Trophoblast cell (in vitro differentiated cells and primary cell): Measurements from ENCODE around the gene SLC9B1.
"Not testable (repeated sequence)": the region's sequence is repeated elsewhere in the genome, so short reads cannot be mapped to it uniquely, and the experiment has no call there.

Source experiments
- DNase-seq, 2 donors: peaks; one replicate each; pipeline ENCODE4 v3.0.0-alpha.2; 2016
- H2AFZ ChIP-seq: 2 replicates; pipeline ENCODE4 v1.6.1; 2013; ENCODE audit warnings: low read length, moderate library complexity, mild to moderate bottlenecking; ENCODE audit not compliant: insufficient read depth, poor library complexity
- H2AK5ac ChIP-seq: 2 replicates; pipeline ENCODE4 v1.6.1; 2013; ENCODE audit warnings: mild to moderate bottlenecking, low read length
- H2BK120ac ChIP-seq: 2 replicates; pipeline ENCODE4 v1.6.1; 2013; ENCODE audit warnings: low read length, mild to moderate bottlenecking, moderate library complexity; ENCODE audit not compliant: insufficient read depth, poor library complexity
- H2BK12ac ChIP-seq: 2 replicates; pipeline ENCODE4 v1.6.1; 2013; ENCODE audit warnings: mild to moderate bottlenecking, low read length, moderate library complexity
- H2BK5ac ChIP-seq: 2 replicates; pipeline ENCODE4 v1.6.1; 2013; ENCODE audit warnings: low read length, low read depth, moderate library complexity, mild to moderate bottlenecking; ENCODE audit not compliant: poor library complexity
- H3K14ac ChIP-seq: 2 replicates; pipeline ENCODE4 v1.6.1; 2013; ENCODE audit warnings: mild to moderate bottlenecking, low read length
- H3K18ac ChIP-seq: 2 replicates; pipeline ENCODE4 v1.6.1; 2013; ENCODE audit warnings: mild to moderate bottlenecking, low read length
- H3K23ac ChIP-seq: 2 replicates; pipeline ENCODE4 v1.6.1; 2013; ENCODE audit warnings: low read length
- H3K27ac ChIP-seq: 2 replicates; pipeline ENCODE4 v1.5.1; 2013; ENCODE audit warnings: low read depth, mild to moderate bottlenecking, inconsistent platforms, low read length, moderate library complexity
- H3K27me3 ChIP-seq: 2 replicates; pipeline ENCODE4 v1.6.1; 2013; ENCODE audit warnings: inconsistent platforms, mild to moderate bottlenecking, low read length, moderate library complexity; ENCODE audit not compliant: insufficient read depth
- H3K36me3 ChIP-seq, 2 experiments: 1 replicate in 1 of 2; 2 replicates in 1 of 2; pipeline ENCODE4 v1.6.1; 2013; ENCODE audit warnings: low read length in 2 of 2, mild to moderate bottlenecking in 2 of 2, moderate library complexity in 1 of 2; ENCODE audit not compliant: insufficient read depth in 2 of 2, control insufficient read depth in 1 of 2
- H3K4ac ChIP-seq: 2 replicates; pipeline ENCODE4 v1.6.1; 2013; ENCODE audit warnings: low read depth, mild to moderate bottlenecking, low read length, moderate library complexity
- H3K4me1 ChIP-seq, 2 experiments: 1 replicate in 1 of 2; 2 replicates in 1 of 2; pipeline ENCODE4 v1.6.1; 2013; ENCODE audit warnings: low read length in 2 of 2, mild to moderate bottlenecking in 2 of 2, moderate library complexity in 1 of 2; ENCODE audit not compliant: insufficient read depth in 2 of 2, control insufficient read depth in 1 of 2
- H3K4me2 ChIP-seq: 2 replicates; pipeline ENCODE4 v1.6.1; 2013; ENCODE audit warnings: inconsistent platforms, mild to moderate bottlenecking, low read length, moderate library complexity
- H3K4me3 ChIP-seq: 2 replicates; pipeline ENCODE4 v1.5.1; 2013; ENCODE audit warnings: mild to moderate bottlenecking, low read depth, low read length, inconsistent platforms
- H3K79me1 ChIP-seq: one replicate; pipeline ENCODE4 v1.6.1; 2013; ENCODE audit warnings: low read length
- H3K79me2 ChIP-seq: 2 replicates; pipeline ENCODE4 v1.6.1; 2013; ENCODE audit warnings: low read length, mild to moderate bottlenecking; ENCODE audit not compliant: control insufficient read depth, insufficient read depth, poor library complexity
- H3K9ac ChIP-seq: 2 replicates; pipeline ENCODE4 v1.6.1; 2013; ENCODE audit warnings: mild to moderate bottlenecking, low read length
- H3K9me3 ChIP-seq: 2 replicates; pipeline ENCODE4 v1.6.1; 2013; ENCODE audit warnings: low read depth, mild to moderate bottlenecking, control low read depth, inconsistent platforms, low read length; ENCODE audit not compliant: insufficient read depth
- H4K12ac ChIP-seq: 2 replicates; pipeline ENCODE4 v1.6.1; 2013; ENCODE audit warnings: low read depth, mild to moderate bottlenecking, low read length, moderate library complexity
- H4K8ac ChIP-seq: 2 replicates; pipeline ENCODE4 v1.6.1; 2013; ENCODE audit warnings: low read depth, mild to moderate bottlenecking, low read length, moderate library complexity
- H4K91ac ChIP-seq: one replicate; pipeline ENCODE4 v1.6.1; 2013; ENCODE audit warnings: low read depth, mild to moderate bottlenecking, low read length, moderate library complexity
- WGBS: extraction: QIAGEN DNeasy Blood & Tissue Kit; methylation state at CpG from one replicate; pipeline ENCODE4 v1.1.7; 2013; ENCODE audit warnings: missing lambda C conversion rate; ENCODE audit not compliant: insufficient read length, insufficient coverage; ENCODE audit errors: extremely low coverage; 5-methylcytosine and 5-hydroxymethylcytosine counted together

SLC9B1 gene

DNA sequence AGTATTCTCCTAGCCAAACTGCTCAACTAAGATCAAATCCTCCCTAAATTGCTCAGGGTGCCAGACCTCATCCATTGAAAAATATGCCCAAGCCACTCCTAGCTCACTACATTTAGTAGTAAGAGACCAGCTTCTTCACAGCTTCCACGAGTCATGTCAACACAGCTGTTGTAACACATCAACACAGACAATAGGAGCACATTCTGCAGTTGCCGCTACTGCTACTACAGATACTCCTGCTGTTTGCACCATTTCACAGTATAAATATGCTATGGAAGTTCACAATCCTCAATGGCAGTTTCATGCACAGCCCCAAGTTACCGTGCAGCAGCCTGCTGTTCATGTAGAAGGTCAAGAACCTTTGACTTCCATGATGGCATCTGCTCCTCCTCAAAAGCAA lies 121.9 kb downstream of the SLC9B1 start:
- H2BK12ac ChIP-seq, H3K4ac ChIP-seq, H4K12ac ChIP-seq, H3K36me3 ChIP-seq, H3K9me3 ChIP-seq, H3K79me2 ChIP-seq, H4K8ac ChIP-seq, H2BK5ac ChIP-seq, H3K18ac ChIP-seq, H3K79me1 ChIP-seq, DNase-seq, H2AK5ac ChIP-seq, H3K9ac ChIP-seq, H3K4me3 ChIP-seq, H3K4me2 ChIP-seq, H3K4me1 ChIP-seq, H4K91ac ChIP-seq, H3K14ac ChIP-seq, H2BK120ac ChIP-seq, H3K27ac ChIP-seq, H3K23ac ChIP-seq, H3K27me3 ChIP-seq, H2AFZ ChIP-seq: not testable (repeated sequence)
- WGBS = no CpG with 5 or more reads among the region's 3 CpGs

DNA sequence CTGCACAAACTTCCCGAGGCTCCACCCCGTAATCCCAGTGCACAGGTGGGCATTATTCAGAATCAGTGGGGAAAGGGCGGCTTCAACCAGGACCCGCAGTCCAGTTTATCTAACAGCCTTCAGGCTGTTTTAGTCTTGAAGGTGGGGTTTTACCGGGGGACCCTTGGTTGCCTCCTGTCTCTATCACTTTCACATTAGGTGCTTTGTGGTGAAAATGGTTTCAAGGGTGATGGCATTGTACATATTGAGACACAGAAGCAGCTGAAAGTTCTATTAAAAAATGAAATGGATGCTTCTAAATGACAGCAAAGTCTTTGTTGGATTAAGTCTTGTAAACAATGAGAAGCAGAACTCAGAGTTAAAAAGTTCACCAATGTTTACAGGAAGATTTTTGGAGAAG lies 123.0 kb downstream of the SLC9B1 start:
- not testable (repeated sequence) for H3K36me3 ChIP-seq, H3K4me2 ChIP-seq, H2AK5ac ChIP-seq, H2BK12ac ChIP-seq, H3K27ac ChIP-seq, DNase-seq, H2BK120ac ChIP-seq, H4K91ac ChIP-seq, H3K9me3 ChIP-seq, H3K23ac ChIP-seq, H2AFZ ChIP-seq, H4K8ac ChIP-seq, H3K4me3 ChIP-seq, H2BK5ac ChIP-seq, H3K14ac ChIP-seq, H3K4me1 ChIP-seq, H3K18ac ChIP-seq, H3K9ac ChIP-seq, H3K79me1 ChIP-seq, H3K79me2 ChIP-seq, H3K27me3 ChIP-seq, H3K4ac ChIP-seq, H4K12ac ChIP-seq
- WGBS = no CpG with 5 or more reads among the region's 5 CpGs

DNA sequence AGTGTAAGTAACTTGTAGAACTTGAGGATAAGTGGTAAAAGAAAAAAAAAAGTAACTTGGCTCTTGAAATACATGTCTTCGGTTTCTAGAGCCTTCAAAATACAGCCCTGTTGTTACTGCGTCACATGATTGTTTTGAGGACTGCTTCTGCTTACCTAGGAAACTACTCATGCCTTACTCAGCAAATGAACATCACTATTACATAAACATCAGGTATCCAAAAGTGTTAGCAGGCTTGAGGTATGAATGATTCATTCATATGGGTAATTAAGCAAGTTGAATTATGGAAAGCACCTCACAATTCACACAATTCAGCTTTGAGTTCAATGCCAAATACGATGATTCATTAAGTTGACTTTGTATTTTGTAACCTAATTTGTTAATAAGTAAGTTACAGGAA lies 129.6 kb downstream of the SLC9B1 start:
- not testable (repeated sequence) for H4K91ac ChIP-seq
- no CpG with 5 or more reads among the region's 3 CpGs for WGBS

DNA sequence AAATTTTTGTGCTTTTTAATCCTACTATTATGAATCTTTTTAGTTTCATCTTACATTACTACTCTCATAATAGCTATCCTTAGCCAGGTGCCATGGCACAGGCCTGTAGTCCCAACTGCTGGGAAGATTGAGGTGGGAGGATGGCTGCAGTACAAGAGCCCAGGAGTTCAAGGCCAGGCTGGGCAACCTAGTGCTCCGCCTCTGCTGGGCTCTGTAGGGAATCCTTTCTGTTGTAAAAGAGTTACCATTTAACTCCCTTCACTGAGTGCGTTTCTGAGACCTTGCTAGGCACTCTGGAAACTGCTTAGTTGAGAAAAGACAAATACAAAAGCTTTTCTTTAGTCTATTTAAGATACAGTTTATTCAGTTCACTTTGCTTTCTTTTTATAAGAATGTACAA lies 130.9 kb downstream of the SLC9B1 start:
- H4K91ac ChIP-seq, H2BK12ac ChIP-seq, H3K4me3 ChIP-seq, H3K36me3 ChIP-seq, H2AK5ac ChIP-seq, H3K4ac ChIP-seq, H3K4me2 ChIP-seq, H3K18ac ChIP-seq, H3K79me1 ChIP-seq, H2BK120ac ChIP-seq, H2BK5ac ChIP-seq, H3K23ac ChIP-seq, H3K14ac ChIP-seq, H3K4me1 ChIP-seq, H4K12ac ChIP-seq, H3K79me2 ChIP-seq, H2AFZ ChIP-seq, H3K27ac ChIP-seq, DNase-seq, H3K9ac ChIP-seq, H3K9me3 ChIP-seq, H4K8ac ChIP-seq, H3K27me3 ChIP-seq: not testable (repeated sequence)
- WGBS = no CpG with 5 or more reads among the region's 2 CpGs

More for the DNA sequence above, 129.6 kb downstream of the SLC9B1 start:
- not testable (repeated sequence) for H3K79me1 ChIP-seq, H2BK12ac ChIP-seq, H3K4ac ChIP-seq, H3K9me3 ChIP-seq, H3K23ac ChIP-seq, H4K8ac ChIP-seq, H3K36me3 ChIP-seq, H3K18ac ChIP-seq, H3K4me2 ChIP-seq, H3K27me3 ChIP-seq, H3K27ac ChIP-seq, H3K9ac ChIP-seq, DNase-seq, H2AK5ac ChIP-seq, H2BK5ac ChIP-seq, H2AFZ ChIP-seq, H3K4me3 ChIP-seq, H3K4me1 ChIP-seq, H2BK120ac ChIP-seq, H4K12ac ChIP-seq, H3K14ac ChIP-seq, H3K79me2 ChIP-seq
